Keratinocyte (primary cell): ENCODE results near the gene ANKRD23.

Source experiments
- CTCF ChIP-seq, 3 experiments: IDR thresholded peaks in 1 of 3; conservative IDR thresholded peaks in 1 of 3; optimal IDR thresholded peaks in 1 of 3; 2 replicates in 2 of 3; 3 replicates in 1 of 3; pipeline versions ENCODE3 to v1.5.1; 2011; ENCODE audit warnings: low read length in 3 of 3, mild to moderate bottlenecking in 3 of 3, moderate library complexity in 2 of 3, control low read depth in 1 of 3, inconsistent platforms in 1 of 3; ENCODE audit not compliant: insufficient read depth in 2 of 3; ENCODE audit errors: extremely low read depth in 1 of 3
- EZH2 ChIP-seq: IDR thresholded peaks from one replicate; pipeline ENCODE4 v1.6.1; 2012; ENCODE audit warnings: inconsistent platforms, mild to moderate bottlenecking, low read length, moderate library complexity

DNA sequence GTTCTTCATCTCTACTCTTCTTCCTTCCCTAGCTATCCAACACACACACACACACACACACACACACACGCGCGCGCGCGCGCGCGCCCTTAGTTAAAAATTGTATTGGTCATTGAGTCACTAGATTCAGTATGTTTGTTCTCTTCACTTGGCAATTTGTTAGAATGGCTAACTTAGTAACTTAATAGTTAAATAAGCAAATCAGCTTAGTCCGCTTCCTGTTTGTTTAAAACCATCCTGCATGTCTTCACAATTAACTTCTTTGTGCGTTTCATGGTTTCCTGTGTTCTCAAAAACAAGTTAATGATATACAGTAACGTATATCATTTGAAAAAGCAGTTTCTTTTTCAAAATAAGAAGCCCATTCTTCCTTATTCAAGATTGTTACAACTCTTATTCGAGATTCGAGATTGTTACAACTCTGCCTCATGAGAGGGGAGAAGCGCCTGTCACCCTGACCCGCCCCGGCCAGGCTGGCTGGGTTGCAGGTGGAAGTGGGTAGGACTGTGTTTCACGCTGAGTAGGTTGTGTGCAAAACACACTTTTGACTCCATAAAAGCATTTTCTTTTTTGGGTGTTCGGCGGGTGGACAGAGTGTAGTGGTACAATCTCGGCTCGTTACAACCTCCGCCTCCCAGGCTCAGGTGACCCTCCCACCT is 37.2 kb downstream of the ANKRD23 start:
- TF ChIP-seq CTCF (optimal IDR thresholded peaks at IDR 0.05 in 1 of 3, IDR thresholded peaks at IDR 0.05 in 1 of 3, conservative IDR thresholded peaks at IDR 0.05 in 1 of 3; ENCODE audit: extremely low read depth in 1 of 3, insufficient read depth in 2 of 3, low read length in 3 of 3) (no peak), EZH2 (no peak)
